PFSK-1 (cell line): ENCODE results near the gene SLC35A4.

Source experiments
- FOXP2 ChIP-seq: optimal IDR thresholded peaks from 2 replicates; pipeline ENCODE3; 2011; ENCODE audit warnings: borderline replicate concordance, control low read depth, inconsistent platforms; ENCODE audit not compliant: insufficient read depth; ENCODE audit errors: extremely low read length, extremely low read depth
- POLR2AphosphoS5 ChIP-seq: IDR thresholded peaks from 2 replicates; pipeline ENCODE4 v1.6.1; 2012; ENCODE audit warnings: low read depth, mild to moderate bottlenecking, control low read depth, low read length, moderate library complexity
- REST ChIP-seq, 2 experiments: IDR thresholded peaks; 2 replicates each; pipeline versions ENCODE4 v1.6.1 to v1.8.0; 2011 to 2012; ENCODE audit warnings: low read depth in 2 of 2, low read length in 2 of 2, control low read depth in 1 of 2, inconsistent platforms in 1 of 2, mild to moderate bottlenecking in 1 of 2, moderate library complexity in 1 of 2; ENCODE audit not compliant: insufficient read depth in 1 of 2
- SIN3A ChIP-seq: IDR thresholded peaks from 2 replicates; pipeline ENCODE4 v1.6.1; 2012; ENCODE audit warnings: mild to moderate bottlenecking, low read length, moderate library complexity, borderline replicate concordance; ENCODE audit not compliant: insufficient read depth
- TAF1 ChIP-seq: IDR thresholded peaks from 2 replicates; pipeline ENCODE4 v1.6.1; 2012; ENCODE audit warnings: low read length, control low read depth, borderline replicate concordance; ENCODE audit not compliant: insufficient read depth

The SLC35A4 gene

GRCh38 chr5:140548791-140549190, 15.8 kb upstream of the SLC35A4 start:
- TF ChIP-seq TAF1 (no peak), FOXP2 (no peak), SIN3A (no peak), REST (IDR thresholded peaks at IDR 0.05; ENCODE audit: insufficient read depth in 1 of 2, low read depth in 2 of 2, low read length in 2 of 2) (no peak), POLR2AphosphoS5 (no peak; the same call in 1 of the 2 replicates)

GRCh38 chr5:140549237-140550144, 15.1 kb upstream of the SLC35A4 start:
- TF ChIP-seq FOXP2 (no peak), REST (IDR thresholded peaks at IDR 0.05; ENCODE audit: insufficient read depth in 1 of 2, low read depth in 2 of 2, low read length in 2 of 2) (no peak), TAF1 (no peak), POLR2AphosphoS5 (peak; percentile 45; the same call in 1 of the 2 replicates), SIN3A (no peak)

GRCh38 chr5:140550147-140551079, 14.2 kb upstream of the SLC35A4 start:
- TF ChIP-seq FOXP2 (no peak), SIN3A (no peak), TAF1 (no peak), POLR2AphosphoS5 (no peak), REST (IDR thresholded peaks at IDR 0.05; ENCODE audit: insufficient read depth in 1 of 2, low read depth in 2 of 2, low read length in 2 of 2) (no peak)

GRCh38 chr5:140551872-140552271, 12.8 kb upstream of the SLC35A4 start:
- TF ChIP-seq TAF1 = no peak
- no peak for TF ChIP-seq REST (IDR thresholded peaks at IDR 0.05; ENCODE audit: insufficient read depth in 1 of 2, low read depth in 2 of 2, low read length in 2 of 2)
- TF ChIP-seq POLR2AphosphoS5 = no peak
- no peak for TF ChIP-seq FOXP2
- no peak for TF ChIP-seq SIN3A
